Measurements from ENCODE around the gene TOMM40.

Gene TOMM40

DNA sequence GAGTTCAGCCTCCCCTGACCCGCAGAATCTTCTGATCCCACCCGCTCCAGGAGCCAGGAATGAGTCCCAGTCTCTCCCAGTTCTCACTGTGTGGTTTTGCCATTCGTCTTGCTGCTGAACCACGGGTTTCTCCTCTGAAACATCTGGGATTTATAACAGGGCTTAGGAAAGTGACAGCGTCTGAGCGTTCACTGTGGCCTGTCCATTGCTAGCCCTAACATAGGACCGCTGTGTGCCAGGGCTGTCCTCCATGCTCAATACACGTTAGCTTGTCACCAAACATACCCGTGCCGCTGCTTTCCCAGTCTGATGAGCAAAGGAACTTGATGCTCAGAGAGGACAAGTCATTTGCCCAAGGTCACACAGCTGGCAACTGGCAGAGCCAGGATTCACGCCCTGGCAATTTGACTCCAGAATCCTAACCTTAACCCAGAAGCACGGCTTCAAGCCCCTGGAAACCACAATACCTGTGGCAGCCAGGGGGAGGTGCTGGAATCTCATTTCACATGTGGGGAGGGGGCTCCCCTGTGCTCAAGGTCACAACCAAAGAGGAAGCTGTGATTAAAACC, 13.5 kb downstream of the TOMM40 start:
- Histone ChIP-seq H3K4me1 (ENCODE audit: control insufficient read depth in 1 of 2, insufficient read depth in 2 of 2, low read length in 2 of 2) (peaks cover 3 to 6% of the 10 kb centered on the region in 2 experiments), H4K12ac (ENCODE audit: low read depth, low read length) (no peak overlapping the region), H2AFZ (ENCODE audit: insufficient read depth, low read length, poor library complexity) (no peak overlapping the region), H3K9ac (ENCODE audit: low read length) (no peak overlapping the region), H3K27ac (ENCODE audit: low read depth, low read length) (no peak overlapping the region), H3K4ac (ENCODE audit: low read depth, low read length) (no peak overlapping the region), H3K14ac (ENCODE audit: low read length) (no peak overlapping the region), H3K4me3 (ENCODE audit: low read depth, low read length) (no peak overlapping the region), H2BK12ac (ENCODE audit: low read length) (no peak overlapping the region), H4K91ac (ENCODE audit: low read depth, low read length) (no peak overlapping the region), H4K8ac (ENCODE audit: low read depth, low read length) (no peak overlapping the region), H3K18ac (ENCODE audit: low read length) (no peak overlapping the region), H3K4me2 (ENCODE audit: low read length) (no peak overlapping the region), H3K36me3 (ENCODE audit: control insufficient read depth in 1 of 2, insufficient read depth in 2 of 2, low read length in 2 of 2) (peaks cover 55 to 56% of the 10 kb centered on the region in 2 experiments), H3K27me3 (ENCODE audit: insufficient read depth, low read length) (no peaks in the 10 kb centered on the region), H3K79me2 (ENCODE audit: control insufficient read depth, insufficient read depth, low read length, poor library complexity) (peaks cover 4% of the 10 kb centered on the region), H3K23ac (ENCODE audit: low read length) (no peak overlapping the region), H3K79me1 (ENCODE audit: low read length) (peaks cover 10% of the 10 kb centered on the region), H2BK120ac (ENCODE audit: insufficient read depth, low read length, poor library complexity) (no peak overlapping the region), H3K9me3 (ENCODE audit: insufficient read depth, low read depth, low read length) (peaks cover 2% of the 10 kb centered on the region), H2BK5ac (ENCODE audit: low read depth, low read length, poor library complexity) (no peak overlapping the region), H2AK5ac (ENCODE audit: low read length) (no peak overlapping the region)
- WGBS (ENCODE audit: extremely low coverage, insufficient coverage, insufficient read length): no CpG with 5 or more reads among the region's 12 CpGs
- no peak for DNase-seq

DNA sequence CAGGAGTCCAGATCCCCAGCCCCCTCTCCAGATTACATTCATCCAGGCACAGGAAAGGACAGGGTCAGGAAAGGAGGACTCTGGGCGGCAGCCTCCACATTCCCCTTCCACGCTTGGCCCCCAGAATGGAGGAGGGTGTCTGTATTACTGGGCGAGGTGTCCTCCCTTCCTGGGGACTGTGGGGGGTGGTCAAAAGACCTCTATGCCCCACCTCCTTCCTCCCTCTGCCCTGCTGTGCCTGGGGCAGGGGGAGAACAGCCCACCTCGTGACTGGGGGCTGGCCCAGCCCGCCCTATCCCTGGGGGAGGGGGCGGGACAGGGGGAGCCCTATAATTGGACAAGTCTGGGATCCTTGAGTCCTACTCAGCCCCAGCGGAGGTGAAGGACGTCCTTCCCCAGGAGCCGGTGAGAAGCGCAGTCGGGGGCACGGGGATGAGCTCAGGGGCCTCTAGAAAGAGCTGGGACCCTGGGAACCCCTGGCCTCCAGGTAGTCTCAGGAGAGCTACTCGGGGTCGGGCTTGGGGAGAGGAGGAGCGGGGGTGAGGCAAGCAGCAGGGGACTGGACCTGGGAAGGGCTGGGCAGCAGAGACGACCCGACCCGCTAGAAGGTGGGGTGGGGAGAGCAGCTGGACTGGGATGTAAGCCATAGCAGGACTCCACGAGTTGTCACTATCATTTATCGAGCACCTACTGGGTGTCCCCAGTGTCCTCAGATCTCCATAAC, 14.5 kb downstream of the TOMM40 start, which contains the start of gene APOE:
APOE (plus strand) TSS at position 360 of the 724 bp plus-strand sequence. CDS start 829 bp downstream, outside the sequence.
- H4K91ac ChIP-seq (ENCODE audit: low read depth, low read length): peak within 1 kb of the TSS; percentile 78
- peak within 1 kb of the TSS; percentile 65 for H2BK5ac ChIP-seq (ENCODE audit: low read depth, low read length, poor library complexity)
- H3K4me2 ChIP-seq (ENCODE audit: low read length): peak within 1 kb of the TSS; percentile 66
- peaks cover 10% of the 10 kb centered on the region for H3K79me1 ChIP-seq (ENCODE audit: low read length)
- peak within 1 kb of the TSS; percentile 82 for H3K4me3 ChIP-seq (ENCODE audit: low read depth, low read length)
- H2BK12ac ChIP-seq (ENCODE audit: low read length): peak within 1 kb of the TSS; percentile 42
- H3K27ac ChIP-seq (ENCODE audit: low read depth, low read length): peak within 1 kb of the TSS; percentile 65
- peak within 1 kb of the TSS; percentile 73 for H2AK5ac ChIP-seq (ENCODE audit: low read length)
- no peak within 1 kb of the TSS for H3K23ac ChIP-seq (ENCODE audit: low read length)
- no peak for DNase-seq
- peak within 1 kb of the TSS; percentile 86 for H2AFZ ChIP-seq (ENCODE audit: insufficient read depth, low read length, poor library complexity)
- peak within 1 kb of the TSS; percentile 68 for H4K12ac ChIP-seq (ENCODE audit: low read depth, low read length)
- H3K36me3 ChIP-seq (ENCODE audit: control insufficient read depth in 1 of 2, insufficient read depth in 2 of 2, low read length in 2 of 2): peaks cover 47 to 48% of the 10 kb centered on the region in 2 experiments
- H3K4me1 ChIP-seq (ENCODE audit: control insufficient read depth in 1 of 2, insufficient read depth in 2 of 2, low read length in 2 of 2): peaks cover 3 to 6% of the 10 kb centered on the region in 2 experiments
- H3K79me2 ChIP-seq (ENCODE audit: control insufficient read depth, insufficient read depth, low read length, poor library complexity): peaks cover 4% of the 10 kb centered on the region
- H3K9ac ChIP-seq (ENCODE audit: low read length): peak within 1 kb of the TSS; percentile 88
- H2BK120ac ChIP-seq (ENCODE audit: insufficient read depth, low read length, poor library complexity): peak within 1 kb of the TSS; percentile 64
- no peaks in the 10 kb centered on the region for H3K27me3 ChIP-seq (ENCODE audit: insufficient read depth, low read length)
- peak within 1 kb of the TSS; percentile 81 for H4K8ac ChIP-seq (ENCODE audit: low read depth, low read length)
- H3K4ac ChIP-seq (ENCODE audit: low read depth, low read length): peak within 1 kb of the TSS; percentile 93
- peak within 1 kb of the TSS; percentile 86 for H3K18ac ChIP-seq (ENCODE audit: low read length)
- peak within 1 kb of the TSS; percentile 79 for H3K14ac ChIP-seq (ENCODE audit: low read length)
- H3K9me3 ChIP-seq (ENCODE audit: insufficient read depth, low read depth, low read length): peaks cover 1% of the 10 kb centered on the region
- WGBS (ENCODE audit: extremely low coverage, insufficient coverage, insufficient read length): no CpG with 5 or more reads among the region's 20 CpGs

- no peak overlapping the region for H3K4ac ChIP-seq (ENCODE audit: low read depth, low read length)
- no peak overlapping the region for H4K8ac ChIP-seq (ENCODE audit: low read depth, low read length)
- no peak overlapping the region for H3K23ac ChIP-seq (ENCODE audit: low read length)
- no peak overlapping the region for H3K27ac ChIP-seq (ENCODE audit: low read depth, low read length)
- no peak overlapping the region for H2BK120ac ChIP-seq (ENCODE audit: insufficient read depth, low read length, poor library complexity)
- H3K4me3 ChIP-seq (ENCODE audit: low read depth, low read length): no peak overlapping the region
- H2BK12ac ChIP-seq (ENCODE audit: low read length): no peak overlapping the region
- H3K9me3 ChIP-seq (ENCODE audit: insufficient read depth, low read depth, low read length): no peaks in the 10 kb centered on the region
- no peak for DNase-seq
- H3K9ac ChIP-seq (ENCODE audit: low read length): no peak overlapping the region
- H3K79me1 ChIP-seq (ENCODE audit: low read length): peaks cover 10% of the 10 kb centered on the region
- peaks cover 8 to 12% of the 10 kb centered on the region in 2 experiments for H3K4me1 ChIP-seq (ENCODE audit: control insufficient read depth in 1 of 2, insufficient read depth in 2 of 2, low read length in 2 of 2)
- H2BK5ac ChIP-seq (ENCODE audit: low read depth, low read length, poor library complexity): no peak overlapping the region
- H3K36me3 ChIP-seq (ENCODE audit: control insufficient read depth in 1 of 2, insufficient read depth in 2 of 2, low read length in 2 of 2): peaks cover 28 to 32% of the 10 kb centered on the region in 2 experiments
- H4K91ac ChIP-seq (ENCODE audit: low read depth, low read length): no peak overlapping the region
- no peak overlapping the region for H3K4me2 ChIP-seq (ENCODE audit: low read length)
- no peaks in the 10 kb centered on the region for H3K27me3 ChIP-seq (ENCODE audit: insufficient read depth, low read length)
- no peak overlapping the region for H4K12ac ChIP-seq (ENCODE audit: low read depth, low read length)
- no peak overlapping the region for H2AFZ ChIP-seq (ENCODE audit: insufficient read depth, low read length, poor library complexity)
- peaks cover 4% of the 10 kb centered on the region for H3K79me2 ChIP-seq (ENCODE audit: control insufficient read depth, insufficient read depth, low read length, poor library complexity)
- H3K18ac ChIP-seq (ENCODE audit: low read length): peak overlapping the region; percentile 36
- H2AK5ac ChIP-seq (ENCODE audit: low read length): no peak overlapping the region
- no peak overlapping the region for H3K14ac ChIP-seq (ENCODE audit: low read length)
- no CpG with 5 or more reads among the region's 12 CpGs for WGBS (ENCODE audit: extremely low coverage, insufficient coverage, insufficient read length)
These were observed 16.6 kb downstream of the TOMM40 start for GRCh38 chr19:44907613-44908012.

GRCh38 chr19:44908074-44908835, 17.2 kb downstream of the TOMM40 start:
- no peak overlapping the region for H2BK12ac ChIP-seq (ENCODE audit: low read length)
- H3K23ac ChIP-seq (ENCODE audit: low read length): no peak overlapping the region
- no peak overlapping the region for H3K4me3 ChIP-seq (ENCODE audit: low read depth, low read length)
- H3K79me1 ChIP-seq (ENCODE audit: low read length): peaks cover 10% of the 10 kb centered on the region
- no peak for DNase-seq
- no peaks in the 10 kb centered on the region for H3K9me3 ChIP-seq (ENCODE audit: insufficient read depth, low read depth, low read length)
- peaks cover 4% of the 10 kb centered on the region for H3K79me2 ChIP-seq (ENCODE audit: control insufficient read depth, insufficient read depth, low read length, poor library complexity)
- no peak overlapping the region for H2AFZ ChIP-seq (ENCODE audit: insufficient read depth, low read length, poor library complexity)
- H3K4me2 ChIP-seq (ENCODE audit: low read length): no peak overlapping the region
- no peak overlapping the region for H4K8ac ChIP-seq (ENCODE audit: low read depth, low read length)
- H3K4me1 ChIP-seq (ENCODE audit: control insufficient read depth in 1 of 2, insufficient read depth in 2 of 2, low read length in 2 of 2): peaks cover 8 to 12% of the 10 kb centered on the region in 2 experiments
- no peak overlapping the region for H2BK5ac ChIP-seq (ENCODE audit: low read depth, low read length, poor library complexity)
- no peak overlapping the region for H2AK5ac ChIP-seq (ENCODE audit: low read length)
- no peak overlapping the region for H3K4ac ChIP-seq (ENCODE audit: low read depth, low read length)
- H3K14ac ChIP-seq (ENCODE audit: low read length): no peak overlapping the region
- peaks cover 24 to 26% of the 10 kb centered on the region in 2 experiments for H3K36me3 ChIP-seq (ENCODE audit: control insufficient read depth in 1 of 2, insufficient read depth in 2 of 2, low read length in 2 of 2)
- H3K9ac ChIP-seq (ENCODE audit: low read length): no peak overlapping the region
- H3K27me3 ChIP-seq (ENCODE audit: insufficient read depth, low read length): no peaks in the 10 kb centered on the region
- no peak overlapping the region for H3K18ac ChIP-seq (ENCODE audit: low read length)
- no CpG with 5 or more reads among the region's 46 CpGs for WGBS (ENCODE audit: extremely low coverage, insufficient coverage, insufficient read length)
- no peak overlapping the region for H4K12ac ChIP-seq (ENCODE audit: low read depth, low read length)
- no peak overlapping the region for H3K27ac ChIP-seq (ENCODE audit: low read depth, low read length)
- H4K91ac ChIP-seq (ENCODE audit: low read depth, low read length): no peak overlapping the region
- no peak overlapping the region for H2BK120ac ChIP-seq (ENCODE audit: insufficient read depth, low read length, poor library complexity)

Data from trophoblast cell (in vitro differentiated cells and primary cell).